Pancreas (tissue), 10 donors: ENCODE data around the gene COA6. TPM values are rescaled to one million over a fixed set of nuclear protein-coding genes. Genes with fewer than 3 reads are reported as not detected.

ENCODE experiments used
- ATAC-seq, 4 donors: fragments of 200-7000 bp; cut with Tn5 transposase; one replicate each; pipeline versions ENCODE4 v1.8.0 to v1.9.1; 2020; ENCODE audit warnings: mild to moderate bottlenecking in 4 of 4, moderate library complexity in 4 of 4
- DNase-seq, 6 donors: peaks; one replicate each; pipeline ENCODE4 v3.0.0-alpha.2; 2020
- FAIRE-seq: peaks from 2 replicates; lab custom pipeline; 2012; peaks lifted over from hg19 to GRCh38; lab: Jason Lieb, UNC
- H3K27ac ChIP-seq, 4 donors: fragments of 200-600 bp; sonication (generic); 1 replicate in 3 of 4; 2 replicates in 1 of 4; pipeline versions ENCODE4 v1.5.0 to v1.8.0; 2020
- H3K27me3 ChIP-seq, 4 donors: fragments of 200-600 bp; one replicate each; pipeline ENCODE4 v1.8.0; 2021
- H3K36me3 ChIP-seq, 3 donors: fragments of 200-600 bp; sonication (generic) in 1 of 3; one replicate each; pipeline versions ENCODE4 v1.5.0 to v1.8.0; 2020 to 2021
- H3K4me1 ChIP-seq, 3 donors: fragments of 200-600 bp; one replicate each; pipeline ENCODE4 v1.8.0; 2021
- H3K4me3 ChIP-seq, 4 donors: fragments of 200-600 bp; sonication (generic) in 2 of 4; one replicate each; pipeline versions ENCODE4 v1.5.0 to v1.8.0; 2020 to 2021
- H3K9me3 ChIP-seq, 4 donors: fragments of 200-600 bp; one replicate each; pipeline ENCODE4 v1.8.0; 2021
- WGBS, 2 donors: extraction: QIAGEN DNeasy Blood & Tissue Kit; methylation state at CpG; one replicate each; pipeline ENCODE4 v1.1.7; 2013; 5-methylcytosine and 5-hydroxymethylcytosine counted together
- intact Hi-C, 3 donors: fragments of 100-400 bp; cut with DNase I; formaldehyde crosslinking; loops; one replicate each; pipeline versions ENCODE4 v1.11.1 to v1.14.2; 2022
- polyA plus RNA-seq, 2 donors: library from polyadenylated mRNA; stranded (reverse); fragments of 200-250 nt; gene quantifications; one replicate each; pipeline ENCODE4 v1.2.3, GENCODE V29; 2013
- total RNA-seq, 6 donors: library from RNA; stranded (reverse); fragmentation: NEBNext Ultra II Directional in 4 of 6; extraction: Animal tissue kit (Norgen Biotek cat#: 25700) in 4 of 6; gene quantifications; one replicate each; pipeline versions ENCODE4 v1.2.1 to v1.2.4, GENCODE V29; 2021 to 2023
- TF ChIP-seq, protein P1 (sequence below), 4 donors: fragments of 200-600 bp; sonication (generic) in 3 of 4; IDR thresholded peaks; one replicate each; pipeline versions ENCODE4 v1.5.0 to v1.8.0; 2021; ENCODE audit warnings: antibody characterized with exemption in 4 of 4
- donor health status: healthy with polysubstance abuse.
- donor health status: DM: no; HTN: no; CAD: no; lungs with moderate emphysema.
- donor health status: DM: no; HTN: no; CAD: no.
- donor health status: control.
- donor health status: control.
- donor health status: Bipolar disorder and iron deficiency.
- donor health status: DM: yes; HTN: yes; CAD: no.
- donor health status: DM: no; HTN: no; CAD: no.
- donor health status: DM: no; HTN: no; CAD: no.
- donor health status: DM: yes; HTN: yes; CAD: no.

The COA6 gene
- total and polyA plus RNA-seq, 8 donors, result 6.4 to 23.6 (median 10.0) TPM

DNA sequence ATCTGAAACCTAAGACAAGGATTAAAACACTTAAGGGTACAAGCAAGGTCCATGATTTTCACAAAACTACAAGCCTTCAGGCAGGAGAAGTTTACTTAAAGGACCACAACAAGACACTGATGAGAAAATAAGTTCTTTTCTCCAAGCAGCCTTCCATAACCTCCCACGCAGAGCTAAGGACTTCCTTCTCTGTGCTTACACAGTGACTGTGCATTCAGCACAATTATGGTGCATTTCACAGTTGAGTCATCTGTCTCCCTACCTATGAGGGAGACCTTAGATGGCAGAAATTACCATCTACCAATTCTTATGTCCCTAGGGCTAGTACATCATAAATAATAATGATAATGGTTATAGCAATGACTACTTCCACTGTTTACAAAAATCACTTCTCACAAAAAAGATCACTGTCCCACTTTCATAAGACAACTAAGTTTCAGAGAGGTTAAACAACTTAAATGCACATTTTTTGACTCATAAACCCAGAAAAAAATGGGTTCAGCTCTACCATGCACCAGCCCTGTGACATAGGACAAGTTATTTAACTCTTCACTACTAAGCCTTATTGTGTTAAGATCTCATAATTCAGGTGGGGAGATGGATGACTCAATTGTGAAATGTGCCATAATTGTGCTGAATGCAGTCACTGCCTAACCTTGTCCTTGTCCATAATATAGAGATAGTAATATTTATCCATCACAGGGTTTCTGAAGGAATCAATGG lies 60.5 kb downstream of the COA6 start:
- H3K36me3 ChIP-seq, result no peaks in the 10 kb centered on the region
- TF ChIP-seq, protein P1, sequence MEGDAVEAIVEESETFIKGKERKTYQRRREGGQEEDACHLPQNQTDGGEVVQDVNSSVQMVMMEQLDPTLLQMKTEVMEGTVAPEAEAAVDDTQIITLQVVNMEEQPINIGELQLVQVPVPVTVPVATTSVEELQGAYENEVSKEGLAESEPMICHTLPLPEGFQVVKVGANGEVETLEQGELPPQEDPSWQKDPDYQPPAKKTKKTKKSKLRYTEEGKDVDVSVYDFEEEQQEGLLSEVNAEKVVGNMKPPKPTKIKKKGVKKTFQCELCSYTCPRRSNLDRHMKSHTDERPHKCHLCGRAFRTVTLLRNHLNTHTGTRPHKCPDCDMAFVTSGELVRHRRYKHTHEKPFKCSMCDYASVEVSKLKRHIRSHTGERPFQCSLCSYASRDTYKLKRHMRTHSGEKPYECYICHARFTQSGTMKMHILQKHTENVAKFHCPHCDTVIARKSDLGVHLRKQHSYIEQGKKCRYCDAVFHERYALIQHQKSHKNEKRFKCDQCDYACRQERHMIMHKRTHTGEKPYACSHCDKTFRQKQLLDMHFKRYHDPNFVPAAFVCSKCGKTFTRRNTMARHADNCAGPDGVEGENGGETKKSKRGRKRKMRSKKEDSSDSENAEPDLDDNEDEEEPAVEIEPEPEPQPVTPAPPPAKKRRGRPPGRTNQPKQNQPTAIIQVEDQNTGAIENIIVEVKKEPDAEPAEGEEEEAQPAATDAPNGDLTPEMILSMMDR (IDR thresholded peaks at IDR 0.05), result no peak
- ATAC-seq (peak in 2 of 4 donors; percentile 46 to 56), DNase-seq (no peak), FAIRE-seq (no peak)
- peaks cover 0 to 11% (median 6%) of the 10 kb centered on the region in 3 donors for H3K4me1 ChIP-seq
- intact Hi-C loops, result no loop called here
- no peaks in the 10 kb centered on the region for H3K27me3 ChIP-seq
- H3K27ac ChIP-seq, result no peak overlapping the region
- no peak overlapping the region for H3K4me3 ChIP-seq
- WGBS, 2 donors, result 90 to 91% methylated on average over 1 of the region's 1 CpG
- no peaks in the 10 kb centered on the region for H3K9me3 ChIP-seq

Other genes starting within 250 kb of the COA6 start
- gene TARBP1, start 105.7 kb downstream of the COA6 start, total RNA-seq, result 10 to 100 TPM; 11.0 to 14.8 (median 13.8) TPM
- 10 to 100 TPM; 29.3 to 52.2 TPM for gene TARBP1, start 105.7 kb downstream of the COA6 start, polyA plus RNA-seq
- gene IRF2BP2, start 236.7 kb downstream of the COA6 start, total RNA-seq, result 10 to 100 TPM; 47.0 to 95.6 (median 55.0) TPM
- 10 to 100 TPM; 57.2 to 93.6 TPM for gene IRF2BP2, start 236.7 kb downstream of the COA6 start, polyA plus RNA-seq